ENCODE data around the gene PCMT1.

DNA sequence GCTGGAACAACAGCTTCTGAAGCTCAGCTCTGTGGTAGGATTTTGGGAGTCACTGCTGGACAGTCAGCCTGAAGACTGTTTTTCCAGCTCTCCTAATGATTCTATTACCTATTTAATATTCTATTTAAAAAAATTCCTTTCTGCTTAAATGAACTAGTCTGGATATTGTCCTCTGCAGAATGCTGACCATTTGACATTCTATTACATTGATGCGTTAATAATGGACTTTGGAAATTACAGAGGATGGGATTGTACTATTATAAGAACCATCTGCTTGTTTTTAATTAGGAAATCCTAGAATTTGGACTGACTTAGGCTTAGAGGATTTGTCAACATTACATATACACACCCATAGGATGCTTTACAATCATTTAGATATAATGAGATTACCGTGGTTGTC, 94.9 kb downstream of the PCMT1 start:
- TF ChIP-seq, protein P1, sequence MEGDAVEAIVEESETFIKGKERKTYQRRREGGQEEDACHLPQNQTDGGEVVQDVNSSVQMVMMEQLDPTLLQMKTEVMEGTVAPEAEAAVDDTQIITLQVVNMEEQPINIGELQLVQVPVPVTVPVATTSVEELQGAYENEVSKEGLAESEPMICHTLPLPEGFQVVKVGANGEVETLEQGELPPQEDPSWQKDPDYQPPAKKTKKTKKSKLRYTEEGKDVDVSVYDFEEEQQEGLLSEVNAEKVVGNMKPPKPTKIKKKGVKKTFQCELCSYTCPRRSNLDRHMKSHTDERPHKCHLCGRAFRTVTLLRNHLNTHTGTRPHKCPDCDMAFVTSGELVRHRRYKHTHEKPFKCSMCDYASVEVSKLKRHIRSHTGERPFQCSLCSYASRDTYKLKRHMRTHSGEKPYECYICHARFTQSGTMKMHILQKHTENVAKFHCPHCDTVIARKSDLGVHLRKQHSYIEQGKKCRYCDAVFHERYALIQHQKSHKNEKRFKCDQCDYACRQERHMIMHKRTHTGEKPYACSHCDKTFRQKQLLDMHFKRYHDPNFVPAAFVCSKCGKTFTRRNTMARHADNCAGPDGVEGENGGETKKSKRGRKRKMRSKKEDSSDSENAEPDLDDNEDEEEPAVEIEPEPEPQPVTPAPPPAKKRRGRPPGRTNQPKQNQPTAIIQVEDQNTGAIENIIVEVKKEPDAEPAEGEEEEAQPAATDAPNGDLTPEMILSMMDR (IDR thresholded peaks at IDR 0.05; ENCODE audit: low read length), result no peak
- no peak for TF ChIP-seq EZH2 (IDR thresholded peaks at IDR 0.05; ENCODE audit: borderline replicate concordance, low read length)

All from OCI-LY1 (cell line).